K562 (cell line): ENCODE results near the gene WIPF2. TPM values are rescaled to one million over a fixed set of nuclear protein-coding genes. Genes with fewer than 3 reads are reported as not detected.

Experiments
- ATAC-seq: fragments of 200-7000 bp; cut with Tn5 transposase; 3 replicates; pipeline ENCODE4 v1.9.1; 2020; ENCODE audit warnings: moderate library complexity
- BruUV-seq: library from RNA; stranded (reverse); fragments of 400-500 nt; replicated peaks from 2 replicates; lab custom pipeline; 2021; lab: Mats Ljungman, UMichigan
- CTCF ChIA-PET: fragments of 300-600 bp; formaldehyde crosslinking; extraction: SDS; loops from one replicate; lab custom pipeline; 2021; ENCODE audit warnings: low intra/inter-chr PET ratio; lab: Yijun Ruan, JAX
- POLR2A ChIA-PET: fragments of 300-600, 350-650 bp; sonication (Branson Sonifier 250); formaldehyde crosslinking; extraction: SDS; loops from one replicate; lab custom pipeline; 2021; ENCODE audit warnings: antibody characterized with exemption, inconsistent platforms; lab: Yijun Ruan, JAX
- DNase-seq, 4 experiments: peaks; one replicate each; pipeline versions ENCODE4 v3.0.0 to v3.0.0-alpha.2; 2011 to 2018; ENCODE audit warnings: low spot score in 3 of 4, mixed read lengths in 3 of 4; ENCODE audit errors: extremely low read depth in 1 of 4
- FAIRE-seq: peaks from 2 replicates; lab custom pipeline; 2011; peaks lifted over from hg19 to GRCh38; lab: Jason Lieb, UNC
- H2AFZ ChIP-seq: 2 replicates; pipeline ENCODE4 v1.6.0; 2011; ENCODE audit warnings: low read depth, low read length, control low read depth, inconsistent platforms
- H3K27ac ChIP-seq: fragments of 200-600 bp; 3 replicates; pipeline ENCODE4 v1.8.0; 2011; ENCODE audit warnings: low read depth, mild to moderate bottlenecking, control low read depth, inconsistent platforms, low read length, moderate library complexity, mixed read lengths; ENCODE audit errors: extremely low read depth
- H3K27me3 ChIP-seq, 2 experiments: fragments of 300-600 bp in 1 of 2; 2 replicates in 1 of 2; 3 replicates in 1 of 2; pipeline versions ENCODE4 v1.6.0 to v1.8.0; 2011; ENCODE audit warnings: inconsistent platforms in 2 of 2, low read length in 2 of 2, mild to moderate bottlenecking in 1 of 2, mixed read lengths in 1 of 2, moderate library complexity in 1 of 2; ENCODE audit not compliant: control insufficient read depth in 2 of 2, insufficient read depth in 2 of 2
- H3K36me3 ChIP-seq: fragments of 300-600 bp; 3 replicates; pipeline ENCODE4 v1.8.0; 2011; ENCODE audit warnings: mild to moderate bottlenecking, low read length, inconsistent platforms; ENCODE audit not compliant: control insufficient read depth, insufficient read depth
- H3K4me1 ChIP-seq, 2 experiments: fragments of 200-600 bp in 1 of 2; replicated peaks in 1 of 2; 2 replicates in 1 of 2; 3 replicates in 1 of 2; pipeline versions ENCODE4 v1.5.1 to v1.8.0; 2011; ENCODE audit warnings: inconsistent platforms in 2 of 2, low read length in 2 of 2, mild to moderate bottlenecking in 1 of 2, mixed read lengths in 1 of 2, moderate library complexity in 1 of 2; ENCODE audit not compliant: control insufficient read depth in 2 of 2, insufficient read depth in 2 of 2
- H3K4me2 ChIP-seq: 2 replicates; pipeline ENCODE4 v1.6.1; 2011; ENCODE audit warnings: low read length, control low read depth, inconsistent platforms, mixed read lengths; ENCODE audit not compliant: insufficient read depth
- H3K4me3 ChIP-seq: fragments of 200-600 bp; sonication (generic), shearing (Covaris generic); 2 replicates; pipeline ENCODE4 v1.5.1; 2016; ENCODE audit warnings: control low read depth, inconsistent platforms
- H3K79me2 ChIP-seq: fragments of 200-600 bp; 3 replicates; pipeline ENCODE4 v1.8.0; 2011; ENCODE audit warnings: low read length, inconsistent platforms; ENCODE audit not compliant: control insufficient read depth, insufficient read depth
- H3K9ac ChIP-seq, 2 experiments: 2 replicates each; pipeline versions ENCODE4 v1.6.0 to v1.6.1; 2011; ENCODE audit warnings: low read depth in 2 of 2, low read length in 2 of 2, control low read depth in 1 of 2, inconsistent platforms in 1 of 2, mild to moderate bottlenecking in 1 of 2, mixed read lengths in 1 of 2; ENCODE audit not compliant: insufficient read depth in 1 of 2
- H3K9me1 ChIP-seq: one replicate; pipeline ENCODE4 v1.6.0; 2011; ENCODE audit warnings: inconsistent platforms, mild to moderate bottlenecking, low read length, moderate library complexity; ENCODE audit not compliant: control insufficient read depth, insufficient read depth
- H3K9me3 ChIP-seq: replicated peaks from 2 replicates; pipeline ENCODE4 v1.5.1; 2011; ENCODE audit warnings: low read depth, low read length, inconsistent platforms; ENCODE audit not compliant: control insufficient read depth, insufficient read depth
- H4K20me1 ChIP-seq: replicated peaks from 2 replicates; pipeline ENCODE4 v1.6.1; 2011; ENCODE audit warnings: low read length, inconsistent platforms, mixed read lengths; ENCODE audit not compliant: control insufficient read depth, insufficient read depth
- CBFA2T2 ChIP-seq: fragments of 450-650 bp; conservative IDR thresholded peaks from 2 replicates; pipeline ENCODE4 v1.6.1; 2017; ENCODE audit warnings: mild to moderate bottlenecking
- CTBP1 ChIP-seq: fragments of 450-650 bp; IDR thresholded peaks from 2 replicates; pipeline ENCODE4 v1.6.1; 2016; ENCODE audit warnings: borderline replicate concordance
- EP300 ChIP-seq: IDR thresholded peaks from 2 replicates; pipeline ENCODE4 v1.6.1; 2012; ENCODE audit warnings: low read length, improper control_type of control experiment
- FOXA1 ChIP-seq: fragments of 450-650 bp; IDR thresholded peaks from 2 replicates; pipeline ENCODE4 v1.6.1; 2016; ENCODE audit warnings: mild to moderate bottlenecking, borderline replicate concordance
- MAX ChIP-seq: sonication (generic); formaldehyde crosslinking; IDR thresholded peaks from 2 replicates; pipeline ENCODE4 v1.9.0; 2022; ENCODE audit warnings: mild to moderate bottlenecking, missing genetic modification reagents
- MEIS2 ChIP-seq: fragments of 450-650 bp; IDR thresholded peaks from 2 replicates; pipeline ENCODE4 v1.6.1; 2014; ENCODE audit warnings: mild to moderate bottlenecking; ENCODE audit not compliant: partially characterized antibody
- PKNOX1 ChIP-seq: fragments of 450-650 bp; IDR thresholded peaks from 2 replicates; pipeline ENCODE4 v1.6.1; 2016
- SMC3 ChIP-seq: conservative IDR thresholded peaks from 2 replicates; pipeline ENCODE4 v1.6.1; 2011; ENCODE audit warnings: low read depth, low read length, improper control_type of control experiment; ENCODE audit not compliant: insufficient read depth
- SPI1 ChIP-seq: IDR thresholded peaks from 2 replicates; pipeline ENCODE4 v1.6.1; 2011; ENCODE audit warnings: low read depth, low read length, control low read depth, borderline replicate concordance
- ZNF134 ChIP-seq: fragments of 250-450 bp; sonication (Bioruptor Pico); conservative IDR thresholded peaks from 2 replicates; pipeline ENCODE4 v1.4.0; 2020
- WGBS: fragments of 100-300 bp; shearing (Covaris generic); methylation state at CpG from one replicate; pipeline ENCODE4 v1.1.6; 2016; ENCODE audit warnings: low coverage, mixed read lengths; ENCODE audit not compliant: insufficient coverage; ENCODE audit errors: missing lambda C conversion rate; 5-methylcytosine and 5-hydroxymethylcytosine counted together
- in situ Hi-C: fragments of 300-500 bp; cut with MboI; formaldehyde crosslinking; loops from 4 replicates; pipeline ENCODE4 v1.15.0; 2018; ENCODE audit warnings: inconsistent platforms, mixed read lengths
- intact Hi-C: fragments of 100-400 bp; cut with micrococcal nuclease; formaldehyde crosslinking; loops from 2 replicates; pipeline ENCODE4 v1.14.2; 2022
- polyA plus RNA-seq, 8 experiments: library from polyadenylated mRNA; depleted of rRNA in 4 of 8; stranded (reverse) in 5 of 8; unstranded in 3 of 8; fragments of >200 nt; fragmentation: Nextera tagmentation in 2 of 8; fragmentation: Illumina TruSeq in 1 of 8; extraction: Ambion mirVana in 2 of 8; extraction: Trizol in 1 of 8; gene quantifications; 2 replicates each; pipeline versions ENCODE4 v1.2.1 to v1.2.3, GENCODE V29; 2011 to 2014; ENCODE audit warnings: inconsistent platforms in 1 of 8, missing spikeins in 1 of 8
- total RNA-seq, 7 experiments: library from RNA; depleted of rRNA in 6 of 7; stranded (reverse); fragments of >200 nt in 6 of 7; fragmentation: Illumina TruSeq in 2 of 7; extraction: Trizol in 2 of 7; gene quantifications; 2 replicates each; pipeline versions ENCODE4 v1.2.1 to v1.2.3, GENCODE V29; 2011 to 2021; ENCODE audit warnings: low replicate concordance in 1 of 7

WIPF2 gene
- total and polyA plus RNA-seq, 9 of the 15 experiments (the other 6 are each of a cell fraction or from before 2014, with no cell fraction given), result 3.6 to 15.0 (median 5.3) TPM

GRCh38 chr17:40315678-40316570 is 96.8 kb downstream of the WIPF2 start:
- H3K4me2 ChIP-seq, result peak overlapping the region; percentile 13; the same call in 1 of the 2 replicates
- no peak for TF ChIP-seq SMC3
- peak; percentile 42; the same call in 1 of the 2 replicates for TF ChIP-seq PKNOX1
- 0 out of 2 replicates have a peak, but pooled peaks have one; percentile 17 for TF ChIP-seq EP300
- peak; percentile 30; the same call in 1 of the 2 replicates for TF ChIP-seq CTBP1
- no peak for TF ChIP-seq CBFA2T2
- TF ChIP-seq ZNF134, result no peak
- TF ChIP-seq MEIS2, result peak; percentile 56
- TF ChIP-seq SPI1, result peak; percentile 63; the same call in 1 of the 2 replicates
- no peak for TF ChIP-seq FOXA1
- no peak for TF ChIP-seq MAX (CRISPR knock-in tag)
- TF ChIP-seq, all 486 proteins: peak for 5
- FAIRE-seq (no peak), DNase-seq (peak in 2 of 4 experiments; percentile 63 to 75), ATAC-seq (peak; percentile 5; the same call in 1 of the 3 replicates)
- Histone ChIP-seq H3K4me3 (no peak overlapping the region), H2AFZ (peak overlapping the region; percentile 54; the same call in 1 of the 2 replicates), H3K27ac (no peak overlapping the region; the same call in 2 of the 3 replicates), H4K20me1 (no peaks in the 10 kb centered on the region), H3K9ac (peak overlapping the region in 1 of 2 experiments; percentile 53; a peak in 1 of 4 replicates), H3K27me3 (no peaks in the 10 kb centered on the region), H3K9me3 (no peaks in the 10 kb centered on the region), H3K79me2 (peaks cover 29% of the 10 kb centered on the region), H3K4me1 (peaks cover 38 to 62% of the 10 kb centered on the region in 2 experiments), H3K9me1 (no peaks in the 10 kb centered on the region), H3K36me3 (no peaks in the 10 kb centered on the region)
- 52% methylated on average over 9 of the region's 9 CpGs for WGBS
- BruUV-seq, result no TSS peak
- intact Hi-C loops, result no loop called here
- CTCF ChIA-PET, result no interaction called here
- POLR2A ChIA-PET, result interaction anchor here (0.6 to 1.5 kb wide), 6 partner anchors 9 to 762 kb away, joined by 3 to 17 read pairs (median 4); no protein-coding TSS in a partner anchor
- in situ Hi-C loops, result no loop called here
